HCT116 (cell line): ENCODE data around the gene SRD5A3. TPM values are rescaled to one million over a fixed set of nuclear protein-coding genes. Genes with fewer than 3 reads are reported as not detected.

Experiments
- ATAC-seq: fragments of 200-7000 bp; cut with Tn5 transposase; 2 replicates; pipeline ENCODE4 v1.9.1; 2020; ENCODE audit warnings: mild to moderate bottlenecking, moderate library complexity
- BruUV-seq: library from RNA; stranded (reverse); fragments of 400-500 nt; replicated peaks from 2 replicates; lab custom pipeline; 2021; lab: Mats Ljungman, UMichigan
- CTCF ChIA-PET: fragments of 300-600 bp; sonication (Branson Sonifier 250); formaldehyde crosslinking; loops from one replicate; lab custom pipeline; 2021; ENCODE audit warnings: antibody characterized with exemption; lab: Charles Lee
- POLR2A ChIA-PET: fragments of 300-600, 350-600 bp; sonication (Branson Sonifier 250); formaldehyde crosslinking; loops from one replicate; lab custom pipeline; 2021; ENCODE audit warnings: antibody characterized with exemption; lab: Charles Lee
- RAD21 ChIA-PET, 2 experiments: fragments of 300-600 bp; sonication (Branson Sonifier 250); formaldehyde crosslinking; loops; one replicate each; lab custom pipeline; 2023; ENCODE audit warnings: low total read pairs in 2 of 2; ENCODE audit not compliant: uncharacterized antibody in 2 of 2, unreplicated experiment in 2 of 2, low non-redundant PET in 1 of 2; lab: Charles Lee
- DNase-seq: peaks from one replicate; pipeline ENCODE4 v3.0.0-alpha.2; 2010; ENCODE audit warnings: low read depth, low spot score
- H2AFZ ChIP-seq: fragments of 200-600 bp; shearing (Covaris generic), sonication (generic); 2 replicates; pipeline ENCODE4 v1.6.1; 2017; ENCODE audit warnings: low read depth, mixed run types, mixed read lengths, antibody characterized with exemption, low read length; ENCODE audit not compliant: poor library complexity, severe bottlenecking
- H3K27ac ChIP-seq: 2 replicates; pipeline ENCODE4 v1.5.1; 2012; ENCODE audit warnings: low read depth, low read length
- H3K27me3 ChIP-seq: fragments of 200-600 bp; sonication (generic); 2 replicates; pipeline ENCODE4 v1.6.1; 2016; ENCODE audit warnings: mixed run types, low read length, mixed read lengths; ENCODE audit not compliant: insufficient read depth
- H3K36me3 ChIP-seq, 2 experiments: fragments of 200-500 bp in 1 of 2; fragments of 200-600 bp in 1 of 2; sonication (Bioruptor generic) in 1 of 2; sonication (generic) in 1 of 2; 2 replicates each; pipeline versions ENCODE4 v1.5.1 to v1.6.1; 2014 to 2016; ENCODE audit warnings: low read length in 2 of 2, inconsistent platforms in 1 of 2, mixed read lengths in 1 of 2, mixed run types in 1 of 2; ENCODE audit not compliant: insufficient read depth in 2 of 2, control insufficient read depth in 1 of 2
- H3K4me1 ChIP-seq, 2 experiments: fragments of 200-600 bp in 1 of 2; sonication (generic) in 1 of 2; 2 replicates each; pipeline versions ENCODE4 v1.5.1 to v1.6.1; 2012 to 2017; ENCODE audit warnings: low read length in 2 of 2, inconsistent platforms in 1 of 2, mild to moderate bottlenecking in 1 of 2, mixed read lengths in 1 of 2, mixed run types in 1 of 2, moderate library complexity in 1 of 2; ENCODE audit not compliant: insufficient read depth in 2 of 2, control insufficient read depth in 1 of 2
- H3K4me2 ChIP-seq: fragments of 200-600 bp; sonication (generic); 2 replicates; pipeline ENCODE4 v1.6.1; 2017; ENCODE audit warnings: mixed run types, low read length, mixed read lengths
- H3K4me3 ChIP-seq, 2 experiments: fragments of 200-600 bp in 1 of 2; sonication (generic) in 1 of 2; replicated peaks in 1 of 2; 2 replicates each; pipeline ENCODE4 v1.5.1; 2011 to 2016; ENCODE audit warnings: low read length in 2 of 2, control low read depth in 1 of 2, low read depth in 1 of 2, mild to moderate bottlenecking in 1 of 2, mixed read lengths in 1 of 2, mixed run types in 1 of 2
- H3K79me2 ChIP-seq: fragments of 200-600 bp; sonication (generic); 2 replicates; pipeline ENCODE4 v1.6.1; 2017; ENCODE audit warnings: mild to moderate bottlenecking, mixed run types, low read length, moderate library complexity, mixed read lengths; ENCODE audit not compliant: insufficient read depth
- H3K9ac ChIP-seq: fragments of 200-600 bp; sonication (generic); 2 replicates; pipeline ENCODE4 v1.6.1; 2016; ENCODE audit warnings: low read length, mixed read lengths
- H3K9me2 ChIP-seq: fragments of 200-600 bp; sonication (generic), shearing (Covaris generic); 2 replicates; pipeline ENCODE4 v1.6.1; 2017; ENCODE audit warnings: mixed run types, mild to moderate bottlenecking, moderate library complexity; ENCODE audit not compliant: insufficient read depth
- H3K9me3 ChIP-seq, 2 experiments: fragments of 200-500 bp in 1 of 2; fragments of 200-600 bp in 1 of 2; sonication (Bioruptor generic) in 1 of 2; sonication (generic) in 1 of 2; 2 replicates each; pipeline ENCODE4 v1.6.1; 2014 to 2017; ENCODE audit warnings: low read length in 2 of 2, mixed read lengths in 2 of 2, inconsistent platforms in 1 of 2, low read depth in 1 of 2, mild to moderate bottlenecking in 1 of 2, mixed run types in 1 of 2, moderate library complexity in 1 of 2; ENCODE audit not compliant: control insufficient read depth in 1 of 2, insufficient read depth in 1 of 2
- H4K20me1 ChIP-seq: fragments of 200-600 bp; sonication (generic), shearing (Covaris generic); 2 replicates; pipeline ENCODE4 v1.6.1; 2017; ENCODE audit warnings: mixed run types, mild to moderate bottlenecking, moderate library complexity; ENCODE audit not compliant: insufficient read depth
- ATF3 ChIP-seq: IDR thresholded peaks from 2 replicates; pipeline ENCODE4 v1.6.1; 2012
- CTCF ChIP-seq, 3 experiments: fragments of 200-600 bp in 1 of 3; sonication (generic) in 1 of 3; IDR thresholded peaks in 2 of 3; conservative IDR thresholded peaks in 1 of 3; 2 replicates each; pipeline ENCODE4 v1.5.1; 2012 to 2017; ENCODE audit warnings: low read depth in 2 of 3, low read length in 2 of 3, antibody characterized with exemption in 1 of 3, borderline replicate concordance in 1 of 3, control low read depth in 1 of 3, mild to moderate bottlenecking in 1 of 3, mixed read lengths in 1 of 3, mixed run types in 1 of 3, moderate library complexity in 1 of 3; ENCODE audit not compliant: insufficient read depth in 1 of 3
- EGR1 ChIP-seq: IDR thresholded peaks from 2 replicates; pipeline ENCODE4 v1.6.1; 2012; ENCODE audit warnings: low read depth
- ELF1 ChIP-seq: IDR thresholded peaks from 2 replicates; pipeline ENCODE4 v1.6.1; 2012; ENCODE audit warnings: low read depth, borderline replicate concordance
- EZH2phosphoT487 ChIP-seq: fragments of 200-600 bp; IDR thresholded peaks from 2 replicates; pipeline ENCODE4 v1.6.1; 2018; ENCODE audit warnings: antibody characterized with exemption, borderline replicate concordance
- FOSL1 ChIP-seq: IDR thresholded peaks from 2 replicates; pipeline ENCODE4 v1.6.1; 2012; ENCODE audit warnings: low read depth
- JUND ChIP-seq: IDR thresholded peaks from 2 replicates; pipeline ENCODE4 v1.6.1; 2012
- POLR2A ChIP-seq: IDR thresholded peaks from 2 replicates; pipeline ENCODE4 v1.7.0; 2011; ENCODE audit warnings: borderline replicate concordance; ENCODE audit not compliant: insufficient read depth, insufficient read length; ENCODE audit errors: extremely low read depth
- POLR2AphosphoS5 ChIP-seq: IDR thresholded peaks from 2 replicates; pipeline ENCODE4 v1.6.1; 2011; ENCODE audit warnings: mild to moderate bottlenecking, low read depth, low read length, moderate library complexity
- SIN3A ChIP-seq: IDR thresholded peaks from 2 replicates; pipeline ENCODE4 v1.6.1; 2012; ENCODE audit warnings: low read depth
- SP1 ChIP-seq: IDR thresholded peaks from 2 replicates; pipeline ENCODE4 v1.6.1; 2012; ENCODE audit warnings: low read depth
- TCF7L2 ChIP-seq: IDR thresholded peaks from 2 replicates; pipeline ENCODE4 v1.7.0; 2011; ENCODE audit warnings: borderline replicate concordance, inconsistent platforms; ENCODE audit not compliant: insufficient read depth, insufficient read length; ENCODE audit errors: extremely low read depth
- YY1 ChIP-seq: IDR thresholded peaks from 2 replicates; pipeline ENCODE4 v1.6.1; 2011; ENCODE audit warnings: low read length, low read depth, moderate library complexity, mild to moderate bottlenecking; ENCODE audit not compliant: insufficient replicate concordance; ENCODE audit errors: extremely low read depth
- ZFX ChIP-seq: fragments of 450-650 bp; IDR thresholded peaks from 2 replicates; pipeline ENCODE4 v1.6.1; 2017
- intact Hi-C: fragments of 100-400 bp; cut with micrococcal nuclease; formaldehyde crosslinking; loops from 2 replicates; pipeline ENCODE4 v1.10.0; 2022
- total RNA-seq: library from RNA; stranded (reverse); gene quantifications from one replicate; pipeline ENCODE4 v1.2.1, GENCODE V29; 2021; ENCODE audit not compliant: unreplicated experiment

The SRD5A3 gene
- total RNA-seq, 1 experiment from 2014 or later: 19.9 TPM

DNA sequence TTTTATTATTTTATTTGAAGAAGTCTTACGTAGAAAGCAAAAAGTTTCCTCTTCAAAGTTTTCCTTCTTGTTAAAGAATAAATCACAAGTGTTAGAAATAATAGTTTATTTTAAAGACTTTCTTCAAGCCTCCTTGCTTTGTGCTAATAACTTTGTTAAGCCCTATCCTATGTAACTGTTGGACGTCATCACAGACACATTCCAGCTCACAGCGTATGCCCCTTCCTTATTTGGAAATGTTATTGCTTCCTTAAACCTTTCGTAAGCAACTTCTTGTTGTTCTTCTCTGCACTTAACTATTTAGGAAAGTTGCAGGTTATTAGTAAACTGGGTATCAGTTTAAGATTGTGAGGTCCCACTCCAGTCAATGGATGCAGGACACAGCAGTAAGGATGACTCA is 7.6 kb upstream of the SRD5A3 start:
- Histone ChIP-seq H3K9ac (no peak overlapping the region), H3K79me2 (no peaks in the 10 kb centered on the region), H3K27me3 (no peaks in the 10 kb centered on the region), H4K20me1 (no peaks in the 10 kb centered on the region), H3K27ac (no peak overlapping the region), H3K4me1 (no peaks in the 10 kb centered on the region), H3K4me2 (no peak overlapping the region), H3K4me3 (no peak overlapping the region), H3K9me2 (no peaks in the 10 kb centered on the region), H2AFZ (no peak overlapping the region), H3K9me3 (no peaks in the 10 kb centered on the region), H3K36me3 (no peaks in the 10 kb centered on the region)
- no TSS peak for BruUV-seq
- no peak for DNase-seq
- POLR2A ChIA-PET: no interaction called here
- RAD21 ChIA-PET: no interaction called here
- TF ChIP-seq POLR2A (no peak), FOSL1 (no peak), EGR1 (no peak), ATF3 (no peak), JUND (no peak)
- intact Hi-C loops: no loop called here
- no peak for ATAC-seq
- CTCF ChIA-PET: no interaction called here

DNA sequence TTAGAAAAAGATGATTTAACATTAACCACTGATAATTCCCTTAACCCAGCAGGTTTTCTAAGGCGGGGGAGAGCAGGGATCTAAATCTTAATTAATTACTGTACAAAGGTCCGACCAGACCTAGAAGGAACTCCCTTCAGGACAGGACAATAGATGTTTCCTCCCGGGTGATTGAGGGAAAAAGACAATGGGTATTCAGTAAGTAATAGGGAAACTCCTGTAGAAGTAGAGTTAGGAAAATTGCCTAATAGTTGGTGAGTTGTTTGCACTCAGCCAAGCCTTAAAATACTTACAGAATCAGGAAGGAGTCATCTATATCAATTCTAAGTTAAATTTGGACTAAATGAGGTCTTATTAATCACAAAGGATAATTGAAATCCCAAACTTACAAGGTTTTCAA is 5.8 kb upstream of the SRD5A3 start:
- no peaks in the 10 kb centered on the region for H3K9me2 ChIP-seq
- intact Hi-C loops: loop anchor here (10.0 kb wide), 2 partner anchors 295 to 525 kb away; partner anchors contain the start of gene NMU
- POLR2A ChIA-PET: no interaction called here
- H3K27me3 ChIP-seq: no peaks in the 10 kb centered on the region
- H3K27ac ChIP-seq: no peak overlapping the region
- H3K9me3 ChIP-seq: no peaks in the 10 kb centered on the region
- TF ChIP-seq YY1 (no peak), ELF1 (no peak), CTCF (IDR thresholded peaks at IDR 0.05 in 2 of 3, conservative IDR thresholded peaks at IDR 0.05 in 1 of 3; ENCODE audit: borderline replicate concordance in 1 of 3, insufficient read depth in 1 of 3, low read depth in 2 of 3, low read length in 2 of 3) (no peak), ATF3 (no peak), EZH2phosphoT487 (no peak), POLR2AphosphoS5 (no peak), EGR1 (no peak), SIN3A (no peak), TCF7L2 (no peak), SP1 (no peak), ZFX (no peak)
- no peaks in the 10 kb centered on the region for H3K79me2 ChIP-seq
- H2AFZ ChIP-seq: no peak overlapping the region
- BruUV-seq: no TSS peak
- CTCF ChIA-PET: no interaction called here
- ATAC-seq: no peak
- H3K4me1 ChIP-seq: no peaks in the 10 kb centered on the region
- RAD21 ChIA-PET: no interaction called here
- H4K20me1 ChIP-seq: no peaks in the 10 kb centered on the region
- DNase-seq: no peak
- no peak overlapping the region for H3K4me2 ChIP-seq
- H3K9ac ChIP-seq: no peak overlapping the region
- H3K4me3 ChIP-seq: no peak overlapping the region
- no peaks in the 10 kb centered on the region for H3K36me3 ChIP-seq
